Measurements from ENCODE around the gene ARNT2. TPM values are rescaled to one million over a fixed set of nuclear protein-coding genes. Genes with fewer than 3 reads are reported as not detected.

Gene ARNT2
- total and polyA plus RNA-seq, 2 of the 13 experiments (the other 11 are each of a cell fraction or from before 2014, with no cell fraction given) = 0.69 to 1.7 TPM

DNA sequence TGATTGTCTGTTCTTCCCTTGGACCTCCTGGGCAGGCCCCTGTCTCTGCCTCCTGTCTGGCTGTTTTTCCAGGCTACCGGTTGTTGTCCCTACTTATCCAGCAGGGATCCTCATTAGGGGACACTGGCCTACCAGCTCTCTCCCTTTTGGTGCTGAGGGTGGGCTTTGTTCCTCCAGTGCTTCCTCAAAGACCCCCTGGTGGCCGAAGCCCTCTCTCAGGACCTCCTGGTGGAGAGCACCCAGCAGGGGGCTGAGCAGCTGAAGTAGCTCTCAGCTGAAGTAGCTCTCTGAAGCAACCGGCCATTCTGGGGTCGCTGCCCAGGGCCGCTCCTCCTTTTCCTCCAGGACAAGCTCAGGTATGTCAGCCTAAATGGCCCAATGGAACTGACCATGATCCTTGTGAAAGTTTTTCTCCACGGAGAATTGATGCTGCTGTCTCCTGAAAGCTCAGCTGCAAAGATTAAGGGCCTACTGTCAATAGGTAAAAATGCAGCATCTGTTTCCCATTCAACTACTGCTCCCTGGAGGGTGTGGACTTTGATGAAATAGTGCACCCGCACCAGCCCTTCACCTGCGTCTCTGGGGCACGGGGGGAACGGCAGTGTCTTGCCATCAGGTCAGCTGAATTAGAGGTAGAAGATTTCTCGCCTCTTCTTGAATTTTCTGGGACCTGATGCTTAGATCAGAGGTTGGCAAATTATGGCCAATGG lies 27.6 kb downstream of the ARNT2 start (continued):
- TF ChIP-seq, protein P1, sequence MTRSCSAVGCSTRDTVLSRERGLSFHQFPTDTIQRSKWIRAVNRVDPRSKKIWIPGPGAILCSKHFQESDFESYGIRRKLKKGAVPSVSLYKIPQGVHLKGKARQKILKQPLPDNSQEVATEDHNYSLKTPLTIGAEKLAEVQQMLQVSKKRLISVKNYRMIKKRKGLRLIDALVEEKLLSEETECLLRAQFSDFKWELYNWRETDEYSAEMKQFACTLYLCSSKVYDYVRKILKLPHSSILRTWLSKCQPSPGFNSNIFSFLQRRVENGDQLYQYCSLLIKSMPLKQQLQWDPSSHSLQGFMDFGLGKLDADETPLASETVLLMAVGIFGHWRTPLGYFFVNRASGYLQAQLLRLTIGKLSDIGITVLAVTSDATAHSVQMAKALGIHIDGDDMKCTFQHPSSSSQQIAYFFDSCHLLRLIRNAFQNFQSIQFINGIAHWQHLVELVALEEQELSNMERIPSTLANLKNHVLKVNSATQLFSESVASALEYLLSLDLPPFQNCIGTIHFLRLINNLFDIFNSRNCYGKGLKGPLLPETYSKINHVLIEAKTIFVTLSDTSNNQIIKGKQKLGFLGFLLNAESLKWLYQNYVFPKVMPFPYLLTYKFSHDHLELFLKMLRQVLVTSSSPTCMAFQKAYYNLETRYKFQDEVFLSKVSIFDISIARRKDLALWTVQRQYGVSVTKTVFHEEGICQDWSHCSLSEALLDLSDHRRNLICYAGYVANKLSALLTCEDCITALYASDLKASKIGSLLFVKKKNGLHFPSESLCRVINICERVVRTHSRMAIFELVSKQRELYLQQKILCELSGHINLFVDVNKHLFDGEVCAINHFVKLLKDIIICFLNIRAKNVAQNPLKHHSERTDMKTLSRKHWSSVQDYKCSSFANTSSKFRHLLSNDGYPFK (CRISPR knock-in tag; IDR thresholded peaks at IDR 0.05; ENCODE audit: borderline replicate concordance) = no peak
- TF ChIP-seq ZNF567 (CRISPR knock-in tag; IDR thresholded peaks at IDR 0.05; ENCODE audit: borderline replicate concordance) (no peak), BRCA1 (CRISPR knock-in tag; IDR thresholded peaks at IDR 0.05) (no peak), NPAS2 (CRISPR knock-in tag; IDR thresholded peaks at IDR 0.05; ENCODE audit: borderline replicate concordance) (no peak), HHEX (CRISPR knock-in tag; IDR thresholded peaks at IDR 0.05) (no peak), ZNF709 (CRISPR knock-in tag; IDR thresholded peaks at IDR 0.05) (no peak)
- TF ChIP-seq, protein P2, sequence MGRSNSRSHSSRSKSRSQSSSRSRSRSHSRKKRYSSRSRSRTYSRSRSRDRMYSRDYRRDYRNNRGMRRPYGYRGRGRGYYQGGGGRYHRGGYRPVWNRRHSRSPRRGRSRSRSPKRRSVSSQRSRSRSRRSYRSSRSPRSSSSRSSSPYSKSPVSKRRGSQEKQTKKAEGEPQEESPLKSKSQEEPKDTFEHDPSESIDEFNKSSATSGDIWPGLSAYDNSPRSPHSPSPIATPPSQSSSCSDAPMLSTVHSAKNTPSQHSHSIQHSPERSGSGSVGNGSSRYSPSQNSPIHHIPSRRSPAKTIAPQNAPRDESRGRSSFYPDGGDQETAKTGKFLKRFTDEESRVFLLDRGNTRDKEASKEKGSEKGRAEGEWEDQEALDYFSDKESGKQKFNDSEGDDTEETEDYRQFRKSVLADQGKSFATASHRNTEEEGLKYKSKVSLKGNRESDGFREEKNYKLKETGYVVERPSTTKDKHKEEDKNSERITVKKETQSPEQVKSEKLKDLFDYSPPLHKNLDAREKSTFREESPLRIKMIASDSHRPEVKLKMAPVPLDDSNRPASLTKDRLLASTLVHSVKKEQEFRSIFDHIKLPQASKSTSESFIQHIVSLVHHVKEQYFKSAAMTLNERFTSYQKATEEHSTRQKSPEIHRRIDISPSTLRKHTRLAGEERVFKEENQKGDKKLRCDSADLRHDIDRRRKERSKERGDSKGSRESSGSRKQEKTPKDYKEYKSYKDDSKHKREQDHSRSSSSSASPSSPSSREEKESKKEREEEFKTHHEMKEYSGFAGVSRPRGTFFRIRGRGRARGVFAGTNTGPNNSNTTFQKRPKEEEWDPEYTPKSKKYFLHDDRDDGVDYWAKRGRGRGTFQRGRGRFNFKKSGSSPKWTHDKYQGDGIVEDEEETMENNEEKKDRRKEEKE (IDR thresholded peaks at IDR 0.05) = no peak
- TF ChIP-seq, protein P3, sequence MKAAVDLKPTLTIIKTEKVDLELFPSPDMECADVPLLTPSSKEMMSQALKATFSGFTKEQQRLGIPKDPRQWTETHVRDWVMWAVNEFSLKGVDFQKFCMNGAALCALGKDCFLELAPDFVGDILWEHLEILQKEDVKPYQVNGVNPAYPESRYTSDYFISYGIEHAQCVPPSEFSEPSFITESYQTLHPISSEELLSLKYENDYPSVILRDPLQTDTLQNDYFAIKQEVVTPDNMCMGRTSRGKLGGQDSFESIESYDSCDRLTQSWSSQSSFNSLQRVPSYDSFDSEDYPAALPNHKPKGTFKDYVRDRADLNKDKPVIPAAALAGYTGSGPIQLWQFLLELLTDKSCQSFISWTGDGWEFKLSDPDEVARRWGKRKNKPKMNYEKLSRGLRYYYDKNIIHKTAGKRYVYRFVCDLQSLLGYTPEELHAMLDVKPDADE (CRISPR knock-in tag; IDR thresholded peaks at IDR 0.05) = no peak
- TF ChIP-seq, protein P4, sequence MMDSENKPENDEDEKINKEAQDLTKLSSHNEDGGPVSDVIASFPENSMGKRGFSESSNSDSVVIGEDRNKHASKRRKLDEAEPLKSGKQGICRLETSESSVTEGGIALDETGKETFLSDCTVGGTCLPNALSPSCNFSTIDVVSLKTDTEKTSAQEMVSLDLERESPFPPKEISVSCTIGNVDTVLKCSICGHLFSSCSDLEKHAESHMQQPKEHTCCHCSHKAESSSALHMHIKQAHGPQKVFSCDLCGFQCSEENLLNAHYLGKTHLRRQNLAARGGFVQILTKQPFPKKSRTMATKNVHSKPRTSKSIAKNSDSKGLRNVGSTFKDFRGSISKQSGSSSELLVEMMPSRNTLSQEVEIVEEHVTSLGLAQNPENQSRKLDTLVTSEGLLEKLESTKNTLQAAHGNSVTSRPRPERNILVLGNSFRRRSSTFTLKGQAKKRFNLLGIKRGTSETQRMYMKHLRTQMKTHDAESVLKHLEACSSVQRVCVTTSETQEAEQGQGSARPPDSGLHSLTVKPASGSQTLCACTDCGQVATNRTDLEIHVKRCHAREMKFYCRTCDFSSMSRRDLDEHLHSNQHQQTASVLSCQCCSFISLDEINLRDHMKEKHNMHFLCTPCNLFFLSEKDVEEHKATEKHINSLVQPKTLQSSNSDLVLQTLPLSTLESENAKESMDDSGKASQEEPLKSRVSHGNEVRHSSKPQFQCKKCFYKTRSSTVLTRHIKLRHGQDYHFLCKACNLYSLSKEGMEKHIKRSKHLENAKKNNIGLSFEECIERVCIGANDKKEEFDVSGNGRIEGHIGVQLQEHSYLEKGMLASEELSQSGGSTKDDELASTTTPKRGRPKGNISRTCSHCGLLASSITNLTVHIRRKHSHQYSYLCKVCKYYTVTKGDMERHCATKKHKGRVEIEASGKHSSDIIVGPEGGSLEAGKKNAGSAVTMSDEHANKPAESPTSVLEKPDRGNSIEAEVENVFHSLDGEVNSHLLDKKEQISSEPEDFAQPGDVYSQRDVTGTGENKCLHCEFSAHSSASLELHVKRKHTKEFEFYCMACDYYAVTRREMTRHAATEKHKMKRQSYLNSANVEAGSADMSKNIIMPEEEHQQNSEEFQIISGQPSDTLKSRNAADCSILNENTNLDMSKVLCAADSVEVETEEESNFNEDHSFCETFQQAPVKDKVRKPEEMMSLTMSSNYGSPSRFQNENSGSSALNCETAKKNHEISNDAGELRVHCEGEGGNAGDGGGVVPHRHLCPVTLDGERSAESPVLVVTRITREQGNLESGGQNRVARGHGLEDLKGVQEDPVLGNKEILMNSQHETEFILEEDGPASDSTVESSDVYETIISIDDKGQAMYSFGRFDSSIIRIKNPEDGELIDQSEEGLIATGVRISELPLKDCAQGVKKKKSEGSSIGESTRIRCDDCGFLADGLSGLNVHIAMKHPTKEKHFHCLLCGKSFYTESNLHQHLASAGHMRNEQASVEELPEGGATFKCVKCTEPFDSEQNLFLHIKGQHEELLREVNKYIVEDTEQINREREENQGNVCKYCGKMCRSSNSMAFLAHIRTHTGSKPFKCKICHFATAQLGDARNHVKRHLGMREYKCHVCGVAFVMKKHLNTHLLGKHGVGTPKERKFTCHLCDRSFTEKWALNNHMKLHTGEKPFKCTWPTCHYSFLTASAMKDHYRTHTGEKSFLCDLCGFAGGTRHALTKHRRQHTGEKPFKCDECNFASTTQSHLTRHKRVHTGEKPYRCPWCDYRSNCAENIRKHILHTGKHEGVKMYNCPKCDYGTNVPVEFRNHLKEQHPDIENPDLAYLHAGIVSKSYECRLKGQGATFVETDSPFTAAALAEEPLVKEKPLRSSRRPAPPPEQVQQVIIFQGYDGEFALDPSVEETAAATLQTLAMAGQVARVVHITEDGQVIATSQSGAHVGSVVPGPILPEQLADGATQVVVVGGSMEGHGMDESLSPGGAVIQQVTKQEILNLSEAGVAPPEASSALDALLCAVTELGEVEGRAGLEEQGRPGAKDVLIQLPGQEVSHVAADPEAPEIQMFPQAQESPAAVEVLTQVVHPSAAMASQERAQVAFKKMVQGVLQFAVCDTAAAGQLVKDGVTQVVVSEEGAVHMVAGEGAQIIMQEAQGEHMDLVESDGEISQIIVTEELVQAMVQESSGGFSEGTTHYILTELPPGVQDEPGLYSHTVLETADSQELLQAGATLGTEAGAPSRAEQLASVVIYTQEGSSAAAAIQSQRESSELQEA (CRISPR knock-in tag; IDR thresholded peaks at IDR 0.05; ENCODE audit: not compliant biosample characterization) = no peak

Measured in HepG2 (cell line).